ENCODE data around the gene LIX1L. TPM values are rescaled to one million over a fixed set of nuclear protein-coding genes. Genes with fewer than 3 reads are reported as not detected.

Gene LIX1L
- total RNA-seq, 1 experiment from 2014 or later, result 12.4 TPM

- H3K4me2 ChIP-seq (ENCODE audit: low read length), result peak overlapping the region; percentile 72
- peaks cover 12 to 28% of the 10 kb centered on the region in 2 experiments for H3K4me1 ChIP-seq (ENCODE audit: control insufficient read depth in 1 of 2, insufficient read depth in 2 of 2, low read length in 2 of 2)
- H3K9me2 ChIP-seq (ENCODE audit: insufficient read depth), result no peaks in the 10 kb centered on the region
- peak overlapping the region; percentile 84 for H2AFZ ChIP-seq (ENCODE audit: low read depth, low read length, poor library complexity, severe bottlenecking)
- no peaks in the 10 kb centered on the region for H3K9me3 ChIP-seq (ENCODE audit: control insufficient read depth in 1 of 2, insufficient read depth in 1 of 2, low read depth in 1 of 2, low read length in 2 of 2)
- H3K9ac ChIP-seq (ENCODE audit: low read length), result no peak overlapping the region
- peaks cover 7% of the 10 kb centered on the region; the same call in 1 of the 2 replicates for H3K27me3 ChIP-seq (ENCODE audit: insufficient read depth, low read length)
- H3K36me3 ChIP-seq (ENCODE audit: control insufficient read depth in 1 of 2, insufficient read depth in 2 of 2, low read length in 2 of 2), result no peaks in the 10 kb centered on the region
- ChIA-PET CTCF (no interaction called here), RAD21 (ENCODE audit: low non-redundant PET in 1 of 2, low total read pairs in 2 of 2, uncharacterized antibody in 2 of 2, unreplicated experiment in 2 of 2) (no interaction called here), POLR2A (interaction anchor here (1.4 kb wide), 1 partner anchor 41 kb away, joined by 3 read pairs; the partner anchor contains the start of gene RBM8A)
- no TSS peak for BruUV-seq (replicated peaks)
- no peaks in the 10 kb centered on the region for H4K20me1 ChIP-seq (ENCODE audit: insufficient read depth)
- no peak for DNase-seq (ENCODE audit: low read depth, low spot score)
- H3K27ac ChIP-seq (ENCODE audit: low read depth, low read length), result no peak overlapping the region
- no peaks in the 10 kb centered on the region for H3K79me2 ChIP-seq (ENCODE audit: insufficient read depth, low read length)
- no peak for TF ChIP-seq FOSL1 (IDR thresholded peaks at IDR 0.05; ENCODE audit: low read depth)
- no peak for TF ChIP-seq RAD21 (IDR thresholded peaks at IDR 0.05; ENCODE audit: low read depth)
- no peak for TF ChIP-seq ELF1 (IDR thresholded peaks at IDR 0.05; ENCODE audit: borderline replicate concordance, low read depth)
- TF ChIP-seq EZH2phosphoT487 (IDR thresholded peaks at IDR 0.05; ENCODE audit: borderline replicate concordance), result no peak
- no peak for TF ChIP-seq ZNF274 (IDR thresholded peaks at IDR 0.05; ENCODE audit: low read depth, low read length)
- no peak for TF ChIP-seq ZFX (IDR thresholded peaks at IDR 0.05)
- TF ChIP-seq, protein P1, sequence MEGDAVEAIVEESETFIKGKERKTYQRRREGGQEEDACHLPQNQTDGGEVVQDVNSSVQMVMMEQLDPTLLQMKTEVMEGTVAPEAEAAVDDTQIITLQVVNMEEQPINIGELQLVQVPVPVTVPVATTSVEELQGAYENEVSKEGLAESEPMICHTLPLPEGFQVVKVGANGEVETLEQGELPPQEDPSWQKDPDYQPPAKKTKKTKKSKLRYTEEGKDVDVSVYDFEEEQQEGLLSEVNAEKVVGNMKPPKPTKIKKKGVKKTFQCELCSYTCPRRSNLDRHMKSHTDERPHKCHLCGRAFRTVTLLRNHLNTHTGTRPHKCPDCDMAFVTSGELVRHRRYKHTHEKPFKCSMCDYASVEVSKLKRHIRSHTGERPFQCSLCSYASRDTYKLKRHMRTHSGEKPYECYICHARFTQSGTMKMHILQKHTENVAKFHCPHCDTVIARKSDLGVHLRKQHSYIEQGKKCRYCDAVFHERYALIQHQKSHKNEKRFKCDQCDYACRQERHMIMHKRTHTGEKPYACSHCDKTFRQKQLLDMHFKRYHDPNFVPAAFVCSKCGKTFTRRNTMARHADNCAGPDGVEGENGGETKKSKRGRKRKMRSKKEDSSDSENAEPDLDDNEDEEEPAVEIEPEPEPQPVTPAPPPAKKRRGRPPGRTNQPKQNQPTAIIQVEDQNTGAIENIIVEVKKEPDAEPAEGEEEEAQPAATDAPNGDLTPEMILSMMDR (IDR thresholded peaks at IDR 0.05 in 2 of 3, conservative IDR thresholded peaks at IDR 0.05 in 1 of 3; ENCODE audit: borderline replicate concordance in 1 of 3, insufficient read depth in 1 of 3, low read depth in 2 of 3, low read length in 2 of 3), result no peak
- TF ChIP-seq JUND (IDR thresholded peaks at IDR 0.05), result no peak
- TF ChIP-seq, protein P2, sequence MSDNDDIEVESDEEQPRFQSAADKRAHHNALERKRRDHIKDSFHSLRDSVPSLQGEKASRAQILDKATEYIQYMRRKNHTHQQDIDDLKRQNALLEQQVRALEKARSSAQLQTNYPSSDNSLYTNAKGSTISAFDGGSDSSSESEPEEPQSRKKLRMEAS (IDR thresholded peaks at IDR 0.05), result no peak
- TF ChIP-seq ATF3 (IDR thresholded peaks at IDR 0.05), result no peak
- no peak for TF ChIP-seq CBX3 (IDR thresholded peaks at IDR 0.05; ENCODE audit: low read depth)
- no peak for TF ChIP-seq EZH2 (IDR thresholded peaks at IDR 0.05)
- TF ChIP-seq EGR1 (IDR thresholded peaks at IDR 0.05; ENCODE audit: low read depth), result no peak
- intact Hi-C loops (cut with micrococcal nuclease), result no loop called here
- peak; percentile 8; the same call in 1 of the 2 replicates for ATAC-seq
- H3K4me3 ChIP-seq (replicated peaks in 1 of 2; ENCODE audit: low read depth in 1 of 2, low read length in 2 of 2), result peak overlapping the region in 1 of 2 experiments; percentile 46; a peak in 1 of 4 replicates
Measured at GRCh38 chr1:145886390-145886789, 71.4 kb downstream of the LIX1L start.

Data from HCT116 (cell line).